T-cell (primary cell): ENCODE measurements around the gene PKIG. TPM values are rescaled to one million over a fixed set of nuclear protein-coding genes. Genes with fewer than 3 reads are reported as not detected.

ENCODE experiments used
- ATAC-seq, 4 experiments: fragments of 200-7000 bp in 3 of 4; fragments of 150-1000 bp in 1 of 4; cut with Tn5 transposase; replicated peaks in 1 of 4; 1 replicate in 3 of 4; 2 replicates in 1 of 4; pipeline ENCODE4 v1.10.0; 2021; ENCODE audit warnings: moderate library complexity in 3 of 4, mild to moderate bottlenecking in 2 of 4, moderate number of reproducible peaks in 1 of 4
- CTCF ChIA-PET, 2 donors: fragments of 300-600 bp; sonication (Branson Sonifier 250); formaldehyde crosslinking; loops; one replicate each; lab custom pipeline; 2022; ENCODE audit warnings: antibody characterized with exemption in 2 of 2; lab: Charles Lee
- POLR2A ChIA-PET, 2 donors: fragments of 300-600 bp; sonication (Branson Sonifier 250); formaldehyde crosslinking; loops; one replicate each; lab custom pipeline; 2022; ENCODE audit warnings: antibody characterized with exemption in 2 of 2; lab: Charles Lee
- DNase-seq, 35 experiments: peaks; one replicate each; pipeline versions ENCODE4 v3.0.0 to v3.0.0-alpha.2; 2013 to 2023
- H3K27ac ChIP-seq: one replicate; pipeline ENCODE4 v1.5.1; 2013; ENCODE audit warnings: low read length
- H3K27me3 ChIP-seq, 2 experiments: replicated peaks in 1 of 2; 1 replicate in 1 of 2; 2 replicates in 1 of 2; pipeline versions ENCODE4 v1.6.1 to v1.7.0; 2013; ENCODE audit warnings: low read length in 1 of 2, mixed read lengths in 1 of 2; ENCODE audit not compliant: control insufficient read depth in 2 of 2, insufficient read depth in 2 of 2; ENCODE audit errors: extremely low read depth in 1 of 2
- H3K36me3 ChIP-seq, 2 donors: 1 replicate in 1 of 2; 2 replicates in 1 of 2; pipeline versions ENCODE4 v1.6.1 to v1.7.0; 2013; ENCODE audit warnings: low read length in 1 of 2; ENCODE audit not compliant: control insufficient read depth in 2 of 2, insufficient read depth in 1 of 2; ENCODE audit errors: extremely low read depth in 1 of 2
- H3K4me1 ChIP-seq, 2 experiments: 1 replicate in 1 of 2; 2 replicates in 1 of 2; pipeline versions ENCODE4 v1.6.1 to v1.7.0; 2013; ENCODE audit warnings: low read length in 2 of 2, mixed read lengths in 1 of 2; ENCODE audit not compliant: insufficient read depth in 2 of 2, control insufficient read depth in 1 of 2; ENCODE audit errors: extremely low read depth in 1 of 2
- H3K4me3 ChIP-seq, 2 donors: 1 replicate in 1 of 2; 2 replicates in 1 of 2; pipeline versions ENCODE4 v1.5.1 to v1.7.0; 2013; ENCODE audit warnings: mild to moderate bottlenecking in 2 of 2, low read length in 1 of 2, moderate library complexity in 1 of 2; ENCODE audit not compliant: control insufficient read depth in 1 of 2; ENCODE audit errors: extremely low read depth in 1 of 2
- H3K9me3 ChIP-seq: 2 replicates; pipeline ENCODE4 v1.7.0; 2013
- H3K27ac Mint-ChIP-seq, 2 donors: one replicate each; pipeline ENCODE4 v1.8.0; 2020 to 2021; ENCODE audit warnings: mild to moderate bottlenecking in 2 of 2, mixed read lengths in 2 of 2
- H3K27me3 Mint-ChIP-seq, 2 donors: one replicate each; pipeline ENCODE4 v1.8.0; 2021 to 2022; ENCODE audit warnings: mixed read lengths in 2 of 2
- H3K36me3 Mint-ChIP-seq: one replicate; pipeline ENCODE4 v1.8.0; 2021; ENCODE audit warnings: mixed read lengths
- H3K4me1 Mint-ChIP-seq, 3 donors: one replicate each; pipeline ENCODE4 v1.8.0; 2020 to 2022; ENCODE audit warnings: mixed read lengths in 3 of 3, mild to moderate bottlenecking in 1 of 3
- H3K4me3 Mint-ChIP-seq, 3 donors: one replicate each; pipeline ENCODE4 v1.8.0; 2020 to 2022; ENCODE audit warnings: mild to moderate bottlenecking in 3 of 3, mixed read lengths in 3 of 3, moderate library complexity in 3 of 3
- H3K9me3 Mint-ChIP-seq, 3 donors: one replicate each; pipeline ENCODE4 v1.8.0; 2020 to 2022; ENCODE audit warnings: mixed read lengths in 3 of 3
- WGBS: methylation state at CpG from one replicate; pipeline ENCODE4 v1.1.5; 2013; ENCODE audit warnings: missing lambda C conversion rate; ENCODE audit not compliant: insufficient coverage; 5-methylcytosine and 5-hydroxymethylcytosine counted together
- total RNA-seq, 35 experiments: library from RNA in 6 of 35; stranded (reverse) in 6 of 35; fragments of 120-200 nt in 1 of 35; gene quantifications; one replicate each; pipeline versions ENCODE4 v1.2.1 to v1.2.4 and lab custom pipeline; 2013 to 2026

Gene PKIG
- total RNA-seq, 5 donors from 2014 or later (not counting 1 experiment from before 2014, with no cell fraction given), result 2.1 to 7.7 (median 4.7) TPM

- Histone ChIP-seq H3K27ac (no peak overlapping the region), H3K4me3 (no peak overlapping the region), H3K9me3 (no peaks in the 10 kb centered on the region), H3K36me3 (peaks cover 0 to 4% of the 10 kb centered on the region in 2 donors), H3K27me3 (no peaks in the 10 kb centered on the region), H3K4me1 (peaks cover 14 to 28% of the 10 kb centered on the region in 2 experiments)
- WGBS, result 99% methylated on average over 8 of the region's 9 CpGs
- Mint-ChIP-seq H3K36me3 (peaks cover 3% of the 10 kb centered on the region), H3K27ac (peak overlapping the region; percentile 52), H3K4me1 (peaks cover 25 to 28% (median 27%) of the 10 kb centered on the region in 3 donors), H3K27me3 (no peaks in the 10 kb centered on the region), H3K9me3 (no peaks in the 10 kb centered on the region), H3K4me3 (no peak overlapping the region)
- ChIA-PET POLR2A (interaction anchor here in 1 of 2 donors (0.6 kb wide), 1 partner anchor 8 kb away, joined by 4 read pairs; no protein-coding TSS in a partner anchor), CTCF (interaction anchor here in 1 of 2 donors (0.5 to 2.2 kb wide), 6 partner anchors 26 to 395 kb away, joined by 3 to 13 read pairs (median 4); partner anchors contain the start of genes PKIG and SERINC3)
- ATAC-seq, result no peak
- no peak for DNase-seq
Measured at GRCh38 chr20:44609006-44609515, 26.7 kb downstream of the PKIG start.

- H3K27me3 Mint-ChIP-seq, result no peaks in the 10 kb centered on the region
- H3K27ac Mint-ChIP-seq, result peak overlapping the region; percentile 91 to 98
- peaks cover 6% of the 10 kb centered on the region for H3K36me3 Mint-ChIP-seq
- Histone ChIP-seq H3K27ac (peak overlapping the region; percentile 77), H3K36me3 (peaks cover 3 to 7% of the 10 kb centered on the region in 2 donors), H3K4me3 (peak overlapping the region in 1 of 2 donors; percentile 4), H3K4me1 (peaks cover 19 to 34% of the 10 kb centered on the region in 2 experiments), H3K27me3 (no peaks in the 10 kb centered on the region), H3K9me3 (no peaks in the 10 kb centered on the region)
- peak; percentile 78 to 92 (median 86) for ATAC-seq
- H3K9me3 Mint-ChIP-seq, result no peaks in the 10 kb centered on the region
- ChIA-PET CTCF (interaction anchor here (0.6 to 2.2 kb wide), 17 partner anchors 9 to 806 kb away, joined by 3 to 13 read pairs (median 4); partner anchors contain the start of genes PIGT (in 1 of the 2), PKIG (in 1 of the 2), SERINC3 (in 1 of the 2) and TTPAL (in 1 of the 2)), POLR2A (interaction anchor here (0.6 to 1.0 kb wide), 4 partner anchors 40 to 227 kb away, joined by 3 to 6 read pairs (median 4); partner anchors contain the start of gene TTPAL (in 1 of the 2))
- DNase-seq, result peak; percentile 50 to 91 (median 79)
- H3K4me3 Mint-ChIP-seq, result peak overlapping the region in 2 of 3 donors; percentile 44 to 59
- peaks cover 32 to 35% (median 32%) of the 10 kb centered on the region in 3 donors for H3K4me1 Mint-ChIP-seq
- 51% methylated on average over 17 of the region's 25 CpGs for WGBS
Measured at GRCh38 chr20:44609516-44610312, 27.3 kb downstream of the PKIG start.

- Mint-ChIP-seq H3K9me3 (no peaks in the 10 kb centered on the region), H3K4me1 (peaks cover 39 to 42% (median 39%) of the 10 kb centered on the region in 3 donors), H3K27ac (peak overlapping the region; percentile 91 to 98), H3K27me3 (no peaks in the 10 kb centered on the region), H3K36me3 (peaks cover 6% of the 10 kb centered on the region), H3K4me3 (peak overlapping the region in 2 of 3 donors; percentile 44 to 59)
- POLR2A ChIA-PET, result interaction anchor here (0.6 to 1.0 kb wide), 5 partner anchors 40 to 228 kb away, joined by 3 to 6 read pairs (median 4); partner anchors contain the start of gene TTPAL (in 1 of the 2)
- Histone ChIP-seq H3K27ac (peak overlapping the region; percentile 77), H3K4me1 (peaks cover 25 to 42% of the 10 kb centered on the region in 2 experiments), H3K9me3 (no peaks in the 10 kb centered on the region), H3K4me3 (no peak overlapping the region), H3K36me3 (peaks cover 7% of the 10 kb centered on the region in 2 donors), H3K27me3 (no peaks in the 10 kb centered on the region)
- no CpG with 5 or more reads among the region's 1 CpG for WGBS
- CTCF ChIA-PET, result interaction anchor here (0.6 to 2.2 kb wide), 17 partner anchors 8 to 805 kb away, joined by 3 to 13 read pairs (median 4); partner anchors contain the start of genes PIGT (in 1 of the 2), PKIG (in 1 of the 2), SERINC3 (in 1 of the 2) and TTPAL (in 1 of the 2)
- peak in 31 of 35 experiments; percentile 18 to 72 (median 37) for DNase-seq
- ATAC-seq, result peak; percentile 52 to 72 (median 56)
Measured at GRCh38 chr20:44610313-44610962, 28.1 kb downstream of the PKIG start.

GRCh38 chr20:44613575-44613974 lies 31.2 kb downstream of the PKIG start:
- H3K36me3 ChIP-seq, result peaks cover 7 to 14% of the 10 kb centered on the region in 2 donors

GRCh38 chr20:44614525-44614924 lies 32.1 kb downstream of the PKIG start:
- Mint-ChIP-seq H3K4me3 (peak overlapping the region in 1 of 3 donors; percentile 80), H3K36me3 (peaks cover 10% of the 10 kb centered on the region), H3K9me3 (no peaks in the 10 kb centered on the region), H3K27me3 (no peaks in the 10 kb centered on the region), H3K4me1 (peaks cover 76 to 80% (median 77%) of the 10 kb centered on the region in 3 donors), H3K27ac (peak overlapping the region; percentile 92 to 93)
- WGBS, result 96% methylated on average over 14 of the region's 14 CpGs
- POLR2A ChIA-PET, result interaction anchor here in 1 of 2 donors (1.0 kb wide), 1 partner anchor 96 kb away, joined by 20 read pairs; no protein-coding TSS in a partner anchor
- DNase-seq, result no peak
- ATAC-seq, result no peak
- H3K36me3 ChIP-seq, result peaks cover 7 to 19% of the 10 kb centered on the region in 2 donors
- peaks cover 29 to 77% of the 10 kb centered on the region in 2 experiments for H3K4me1 ChIP-seq
- no peaks in the 10 kb centered on the region for H3K27me3 ChIP-seq
- no peak overlapping the region for H3K4me3 ChIP-seq
- no peaks in the 10 kb centered on the region for H3K9me3 ChIP-seq
- CTCF ChIA-PET, result interaction anchor here in 1 of 2 donors (0.6 kb wide), 1 partner anchor 540 kb away, joined by 3 read pairs; no protein-coding TSS in a partner anchor
- peak overlapping the region; percentile 52 for H3K27ac ChIP-seq

More at GRCh38 chr20:44613575-44613974, 31.2 kb downstream of the PKIG start:
- WGBS, result 97% methylated on average over 5 of the region's 5 CpGs
- H3K27ac Mint-ChIP-seq, result peak overlapping the region; percentile 1 to 92
- POLR2A ChIA-PET, result no interaction called here
- no peak for ATAC-seq
- no peaks in the 10 kb centered on the region for H3K27me3 Mint-ChIP-seq
- H3K27ac ChIP-seq, result peak overlapping the region; percentile 14
- H3K4me3 Mint-ChIP-seq, result no peak overlapping the region
- H3K36me3 Mint-ChIP-seq, result peaks cover 6% of the 10 kb centered on the region
- CTCF ChIA-PET, result no interaction called here
- no peak for DNase-seq
- no peaks in the 10 kb centered on the region for H3K27me3 ChIP-seq
- H3K4me1 ChIP-seq, result peaks cover 29 to 73% of the 10 kb centered on the region in 2 experiments
- no peaks in the 10 kb centered on the region for H3K9me3 Mint-ChIP-seq
- H3K9me3 ChIP-seq, result no peaks in the 10 kb centered on the region
- H3K4me3 ChIP-seq, result no peak overlapping the region
- H3K4me1 Mint-ChIP-seq, result peaks cover 66 to 70% (median 69%) of the 10 kb centered on the region in 3 donors
